MM.1S (cell line): ENCODE measurements around the gene PRCC.

Experiments used
- CTCF ChIP-seq: fragments of 300-600 bp; sonication (generic); IDR thresholded peaks from 2 replicates; pipeline ENCODE4 v1.5.1; 2016; ENCODE audit warnings: antibody characterized with exemption, low read length, mixed read lengths
- EZH2 ChIP-seq: fragments of 300-600 bp; sonication (generic); optimal IDR thresholded peaks from 2 replicates; pipeline ENCODE3; 2017; ENCODE audit warnings: low read depth, mild to moderate bottlenecking, antibody characterized with exemption, low read length, mixed read lengths

GRCh38 chr1:156751451-156751756, 15.9 kb upstream of the PRCC start, which contains the start of gene HDGF:
- TF ChIP-seq CTCF (no peak), EZH2 (no peak)
